ENCODE data around the gene VPS37B.

VPS37B gene

GRCh38 chr12:122865268-122866231 lies 30.4 kb downstream of the VPS37B start:
- no peak for DNase-seq

GRCh38 chr12:122864894-122865253 lies 31.1 kb downstream of the VPS37B start:
- DNase-seq, result no peak

- DNase-seq, result no peak
Observed at GRCh38 chr12:122862872-122863701, 32.8 kb downstream of the VPS37B start.

- no peak for DNase-seq
Observed at GRCh38 chr12:122862110-122862634, 33.8 kb downstream of the VPS37B start.

GRCh38 chr12:122861587-122861970 lies 34.3 kb downstream of the VPS37B start:
- no peak for DNase-seq

- no peak for DNase-seq
Observed at GRCh38 chr12:122860854-122861586, 34.9 kb downstream of the VPS37B start.

- DNase-seq, result peak; percentile 71
Observed at GRCh38 chr12:122860040-122860853, 35.7 kb downstream of the VPS37B start.

- DNase-seq, result no peak
Observed at GRCh38 chr12:122859303-122860039, 36.5 kb downstream of the VPS37B start.

GRCh38 chr12:122858591-122859302 lies 37.2 kb downstream of the VPS37B start:
- no peak for DNase-seq

- DNase-seq, result no peak
Observed at GRCh38 chr12:122858171-122858570, 37.8 kb downstream of the VPS37B start.

GRCh38 chr12:122856999-122857671 lies 38.8 kb downstream of the VPS37B start:
- no peak for DNase-seq

- DNase-seq, result no peak
Observed at GRCh38 chr12:122855928-122856831, 39.7 kb downstream of the VPS37B start.

- no peak for DNase-seq
Observed at GRCh38 chr12:122855071-122855829, 40.7 kb downstream of the VPS37B start.

- DNase-seq, result no peak
Observed at GRCh38 chr12:122854554-122854953, 41.4 kb downstream of the VPS37B start.

- no peak for DNase-seq
Observed at GRCh38 chr12:122853582-122854245, 42.2 kb downstream of the VPS37B start.

GRCh38 chr12:122852336-122853275 lies 43.3 kb downstream of the VPS37B start:
- DNase-seq, result no peak
